Measurements from ENCODE around the gene SAMD11. TPM values are rescaled to one million over a fixed set of nuclear protein-coding genes. Genes with fewer than 3 reads are reported as not detected.
"Not testable (repeated sequence)": the region's sequence is repeated elsewhere in the genome, so short reads cannot be mapped to it uniquely, and the experiment has no call there.

The SAMD11 gene
- total and polyA plus RNA-seq, 8 donors = 7.1 to 61.5 (median 28.0) TPM

DNA sequence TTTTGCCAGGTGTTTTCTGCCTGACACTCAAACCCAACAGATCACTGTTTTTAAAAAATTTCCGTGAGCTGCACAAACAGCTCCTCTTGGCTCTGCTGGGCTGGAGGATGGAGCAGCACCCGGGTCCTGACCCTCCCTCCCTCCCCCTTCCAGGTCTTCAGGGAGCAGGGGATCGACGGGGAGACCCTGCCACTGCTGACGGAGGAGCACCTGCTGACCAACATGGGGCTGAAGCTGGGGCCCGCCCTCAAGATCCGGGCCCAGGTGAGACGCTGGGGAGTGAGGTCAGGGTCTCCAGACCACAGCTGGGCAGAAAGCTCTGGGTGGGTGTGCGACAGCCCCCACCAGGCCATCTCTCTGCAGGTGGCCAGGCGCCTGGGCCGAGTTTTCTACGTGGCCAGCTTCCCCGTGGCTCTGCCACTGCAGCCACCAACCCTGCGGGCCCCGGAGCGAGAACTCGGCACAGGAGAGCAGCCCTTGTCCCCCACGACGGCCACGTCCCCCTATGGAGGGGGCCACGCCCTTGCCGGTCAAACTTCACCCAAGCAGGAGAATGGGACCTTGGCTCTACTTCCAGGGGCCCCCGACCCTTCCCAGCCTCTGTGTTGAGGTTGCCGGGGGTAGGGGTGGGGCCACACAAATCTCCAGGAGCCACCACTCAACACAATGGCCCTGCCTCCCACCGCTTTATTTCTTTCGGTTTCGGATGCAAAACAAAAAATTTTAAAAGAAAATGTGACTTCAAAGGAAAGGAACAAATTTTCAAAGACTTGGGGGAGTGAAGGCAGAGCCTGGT, 20.0 kb downstream of the SAMD11 start:
- TF ChIP-seq, protein P1, sequence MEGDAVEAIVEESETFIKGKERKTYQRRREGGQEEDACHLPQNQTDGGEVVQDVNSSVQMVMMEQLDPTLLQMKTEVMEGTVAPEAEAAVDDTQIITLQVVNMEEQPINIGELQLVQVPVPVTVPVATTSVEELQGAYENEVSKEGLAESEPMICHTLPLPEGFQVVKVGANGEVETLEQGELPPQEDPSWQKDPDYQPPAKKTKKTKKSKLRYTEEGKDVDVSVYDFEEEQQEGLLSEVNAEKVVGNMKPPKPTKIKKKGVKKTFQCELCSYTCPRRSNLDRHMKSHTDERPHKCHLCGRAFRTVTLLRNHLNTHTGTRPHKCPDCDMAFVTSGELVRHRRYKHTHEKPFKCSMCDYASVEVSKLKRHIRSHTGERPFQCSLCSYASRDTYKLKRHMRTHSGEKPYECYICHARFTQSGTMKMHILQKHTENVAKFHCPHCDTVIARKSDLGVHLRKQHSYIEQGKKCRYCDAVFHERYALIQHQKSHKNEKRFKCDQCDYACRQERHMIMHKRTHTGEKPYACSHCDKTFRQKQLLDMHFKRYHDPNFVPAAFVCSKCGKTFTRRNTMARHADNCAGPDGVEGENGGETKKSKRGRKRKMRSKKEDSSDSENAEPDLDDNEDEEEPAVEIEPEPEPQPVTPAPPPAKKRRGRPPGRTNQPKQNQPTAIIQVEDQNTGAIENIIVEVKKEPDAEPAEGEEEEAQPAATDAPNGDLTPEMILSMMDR (IDR thresholded peaks at IDR 0.05) = no peak
- H3K27me3 ChIP-seq = peaks cover 35 to 52% of the 10 kb centered on the region in 2 donors
- no peak overlapping the region for H3K4me3 ChIP-seq
- ATAC-seq (no peak), DNase-seq (no peak)
- no peaks in the 10 kb centered on the region for H3K9me3 ChIP-seq
- peak overlapping the region in 1 of 2 donors; percentile 76 for H3K27ac ChIP-seq
- intact Hi-C loops (cut with DNase I) = no loop called here
- peaks cover 0 to 52% of the 10 kb centered on the region in 2 donors for H3K36me3 ChIP-seq
- H3K4me1 ChIP-seq = peaks cover 20 to 41% of the 10 kb centered on the region in 2 donors

DNA sequence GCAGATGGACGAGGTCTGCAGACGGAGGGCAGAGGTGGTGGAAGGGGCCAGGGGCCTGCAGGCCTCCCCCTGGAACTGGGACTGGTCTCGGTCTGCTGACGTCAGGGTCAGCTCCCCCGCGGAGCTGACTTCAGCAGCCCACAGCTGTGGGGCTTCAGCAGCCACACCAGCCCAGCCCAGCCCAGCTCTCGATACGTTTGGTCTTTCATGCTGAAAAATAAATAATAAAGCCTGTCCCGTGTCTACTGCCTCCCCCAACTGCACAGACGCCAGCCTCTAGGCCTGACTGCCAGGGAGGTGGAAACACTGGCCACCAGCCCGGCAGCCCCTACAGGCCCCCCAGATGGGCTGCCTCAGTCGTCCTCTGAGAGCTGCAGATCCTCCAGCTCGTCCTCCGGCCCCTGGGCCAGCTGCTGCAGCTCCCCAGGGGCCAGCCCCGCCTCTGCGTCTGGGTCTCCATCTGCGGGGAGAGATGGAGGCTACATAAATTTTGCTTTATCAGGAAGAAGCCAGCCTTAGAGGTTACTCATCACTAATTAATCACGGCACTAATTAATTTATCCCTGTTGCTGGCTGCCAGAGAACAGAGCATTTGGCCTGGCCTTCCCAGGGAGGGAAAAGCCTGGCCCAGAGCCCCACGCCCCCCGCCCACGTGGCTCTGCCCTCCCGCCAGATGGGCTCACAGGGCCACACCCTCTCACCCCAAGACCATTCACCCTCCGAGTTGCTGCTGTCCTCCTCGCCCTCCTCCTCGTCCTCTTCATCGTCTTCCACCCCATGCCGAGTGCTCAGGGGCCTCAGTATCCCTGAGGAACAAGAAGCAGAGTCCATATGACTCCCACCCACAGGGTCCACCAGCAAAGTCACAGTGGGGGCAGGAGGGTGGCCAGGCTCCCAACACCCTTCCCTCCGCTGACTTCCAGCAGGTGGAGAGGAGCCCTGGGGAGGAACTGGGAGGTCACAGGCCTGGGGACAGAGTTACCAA, 20.9 kb downstream of the SAMD11 start:
- TF ChIP-seq, protein P1 (IDR thresholded peaks at IDR 0.05) = no peak
- DNase-seq = peak in 3 of 4 donors; percentile 73 to 95 (median 91)
- Histone ChIP-seq H3K27ac (peak overlapping the region in 1 of 2 donors; percentile 76), H3K36me3 (peaks cover 0 to 61% of the 10 kb centered on the region in 2 donors), H3K4me1 (peaks cover 18 to 39% of the 10 kb centered on the region in 2 donors), H3K4me3 (no peak overlapping the region), H3K27me3 (peaks cover 30 to 44% of the 10 kb centered on the region in 2 donors), H3K9me3 (no peaks in the 10 kb centered on the region)
- intact Hi-C loops (cut with DNase I) = no loop called here
- ATAC-seq = peak; percentile 22

DNA sequence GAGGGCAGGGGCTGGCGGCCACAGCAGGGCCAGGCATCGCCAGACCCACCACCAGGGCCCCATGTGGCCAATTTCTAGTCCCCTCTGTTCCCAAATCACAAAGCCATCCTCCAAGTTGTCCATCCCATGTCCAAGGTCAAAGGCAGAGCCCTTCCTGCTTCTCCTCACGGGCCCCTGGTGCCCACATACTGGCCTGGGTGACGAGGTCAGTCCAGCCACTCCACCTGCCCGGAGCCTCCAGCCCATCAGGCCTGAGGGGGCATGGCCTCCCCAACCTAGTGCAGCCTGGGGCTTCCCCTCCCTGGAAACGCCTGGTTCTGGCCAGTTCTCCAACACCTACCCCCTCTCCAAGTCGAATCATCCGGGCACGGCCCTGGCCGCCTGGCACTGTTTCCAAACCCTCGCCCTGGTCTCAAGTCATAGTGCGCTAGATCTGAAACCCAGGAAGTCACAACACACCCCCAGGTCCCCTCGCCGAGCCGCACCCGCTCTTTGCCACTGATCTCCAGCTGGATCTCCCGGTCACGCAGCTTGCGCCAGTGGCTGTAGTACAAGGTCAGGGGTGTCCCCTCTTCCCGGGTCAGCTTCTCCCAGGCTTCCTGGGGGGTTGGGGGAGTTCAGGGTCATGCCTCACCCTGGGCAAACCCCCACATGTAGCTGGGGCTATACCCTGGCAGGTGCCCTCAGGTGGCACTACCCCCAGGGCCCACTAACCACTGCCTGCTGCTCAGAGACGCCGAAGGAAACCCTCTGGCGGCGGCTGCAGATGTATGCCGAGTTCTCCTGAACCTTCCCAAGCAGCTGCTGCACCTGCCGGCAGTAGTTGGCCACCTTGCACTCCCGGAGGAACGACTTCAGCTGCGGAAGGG, 22.2 kb downstream of the SAMD11 start:
- peaks cover 23 to 31% of the 10 kb centered on the region in 2 donors for H3K27me3 ChIP-seq
- H3K9me3 ChIP-seq = no peaks in the 10 kb centered on the region
- no peak overlapping the region for H3K4me3 ChIP-seq
- no peak overlapping the region for H3K27ac ChIP-seq
- intact Hi-C loops (cut with DNase I) = no loop called here
- no peak for ATAC-seq
- H3K36me3 ChIP-seq = peaks cover 0 to 74% of the 10 kb centered on the region in 2 donors
- peaks cover 9 to 26% of the 10 kb centered on the region in 2 donors for H3K4me1 ChIP-seq
- DNase-seq = no peak
- TF ChIP-seq, protein P1 (IDR thresholded peaks at IDR 0.05) = no peak

DNA sequence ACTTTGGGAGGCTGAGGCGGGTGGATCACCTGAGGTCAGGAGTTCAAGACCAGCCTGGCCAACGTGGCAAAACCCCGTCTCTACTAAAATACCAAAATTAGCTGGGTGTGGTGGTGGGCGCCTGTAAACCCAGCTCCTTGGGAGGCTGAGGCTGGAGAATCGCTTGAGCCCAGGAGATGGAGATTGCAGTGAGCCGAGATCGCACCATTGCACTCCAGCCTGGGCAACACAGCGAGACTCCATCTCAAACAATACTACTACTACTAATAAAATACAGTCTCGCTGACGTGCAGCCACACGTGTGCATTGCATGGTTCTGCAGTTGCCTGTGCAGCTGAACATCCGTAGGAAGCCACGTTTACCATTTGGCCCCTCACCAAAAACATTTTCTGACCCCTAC, 23.1 kb downstream of the SAMD11 start:
- H3K9me3 ChIP-seq; H3K27ac ChIP-seq; H3K4me3 ChIP-seq; intact Hi-C loops (cut with DNase I); ATAC-seq; DNase-seq: not testable (repeated sequence)
- H3K4me1 ChIP-seq = peaks cover 3 to 17% of the 10 kb centered on the region in 2 donors
- peaks cover 14 to 22% of the 10 kb centered on the region in 2 donors for H3K27me3 ChIP-seq
- peaks cover 0 to 83% of the 10 kb centered on the region in 2 donors for H3K36me3 ChIP-seq

DNA sequence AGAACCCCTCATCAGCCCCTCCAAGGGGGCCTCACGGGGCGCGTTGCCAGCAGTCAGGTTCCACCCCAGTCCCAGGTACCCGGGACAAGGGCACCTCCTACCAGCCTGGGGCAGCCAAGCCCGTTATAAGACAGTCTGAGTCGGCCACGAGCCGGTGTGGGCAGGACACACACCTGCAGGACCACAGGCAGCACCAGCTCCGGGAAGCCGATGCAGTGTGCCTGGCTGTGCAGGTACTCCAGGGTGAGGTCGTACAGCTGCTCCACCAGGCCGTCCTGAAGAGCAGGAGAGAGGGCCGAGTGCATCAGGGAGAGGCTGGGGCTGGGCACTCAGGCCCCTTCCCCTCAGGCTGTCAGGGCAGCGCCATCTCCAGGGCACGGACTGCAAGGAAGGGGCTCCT, 24.2 kb downstream of the SAMD11 start:
- TF ChIP-seq, protein P1 (IDR thresholded peaks at IDR 0.05) = no peak
- no peak overlapping the region for H3K27ac ChIP-seq
- ATAC-seq (no peak), DNase-seq (no peak)
- no peak overlapping the region for H3K4me3 ChIP-seq
- H3K9me3 ChIP-seq = no peaks in the 10 kb centered on the region
- peaks cover 5 to 10% of the 10 kb centered on the region in 2 donors for H3K27me3 ChIP-seq
- peaks cover 0 to 94% of the 10 kb centered on the region in 2 donors for H3K36me3 ChIP-seq
- intact Hi-C loops (cut with DNase I) = no loop called here
- peaks cover 3 to 6% of the 10 kb centered on the region in 2 donors for H3K4me1 ChIP-seq

All from left lung (tissue), 10 donors.